Stomach (tissue), 9 donors: ENCODE measurements around the gene SARS1. TPM values are rescaled to one million over a fixed set of nuclear protein-coding genes. Genes with fewer than 3 reads are reported as not detected.

Experiments used
- DNase-seq, 2 donors: peaks; one replicate each; pipeline versions ENCODE4 v3.0.0 to v3.0.0-alpha.2; 2013 to 2019
- H3K27ac ChIP-seq, 5 donors: fragments of 200-600 bp in 4 of 5; sonication (generic) in 4 of 5; one replicate each; pipeline ENCODE4 v1.5.1; 2013 to 2019; ENCODE audit warnings: mild to moderate bottlenecking in 1 of 5, moderate library complexity in 1 of 5
- H3K27me3 ChIP-seq, 3 donors: fragments of 200-600 bp; sonication (generic); one replicate each; pipeline ENCODE4 v1.5.1; 2017 to 2019; ENCODE audit warnings: mixed run types in 1 of 3
- H3K36me3 ChIP-seq, 4 donors: fragments of 200-600 bp; sonication (generic); 1 replicate in 3 of 4; 2 replicates in 1 of 4; pipeline ENCODE4 v1.5.1; 2016 to 2019
- H3K4me1 ChIP-seq, 4 donors: fragments of 200-600 bp; sonication (generic); one replicate each; pipeline ENCODE4 v1.5.1; 2016 to 2019
- H3K4me3 ChIP-seq, 4 donors: fragments of 200-600 bp; sonication (generic) in 3 of 4; one replicate each; pipeline ENCODE4 v1.5.1; 2016 to 2019; ENCODE audit warnings: mild to moderate bottlenecking in 1 of 4
- H3K9me3 ChIP-seq, 4 donors: fragments of 200-600 bp; sonication (generic); one replicate each; pipeline ENCODE4 v1.5.1; 2016 to 2019
- CTCF ChIP-seq, 7 experiments: fragments of 450-650 bp in 4 of 7; fragments of 200-600 bp in 3 of 7; sonication (generic) in 3 of 7; IDR thresholded peaks; one replicate each; pipeline ENCODE4 v1.5.1; 2016 to 2019; ENCODE audit warnings: antibody characterized with exemption in 7 of 7, control low read depth in 2 of 7, mild to moderate bottlenecking in 1 of 7
- EP300 ChIP-seq: sonication (generic); formaldehyde crosslinking; IDR thresholded peaks from one replicate; pipeline ENCODE4 v1.6.1; 2017; ENCODE audit warnings: antibody characterized with exemption
- POLR2A ChIP-seq, 4 donors: fragments of 450-650 bp; IDR thresholded peaks; one replicate each; pipeline ENCODE4 v1.6.1; 2016; ENCODE audit warnings: antibody characterized with exemption in 4 of 4, control low read depth in 2 of 4, mild to moderate bottlenecking in 1 of 4, moderate library complexity in 1 of 4
- POLR2AphosphoS5 ChIP-seq, 3 donors: sonication (generic); formaldehyde crosslinking; IDR thresholded peaks; one replicate each; pipeline ENCODE4 v1.6.1; 2016; ENCODE audit warnings: antibody characterized with exemption in 3 of 3
- WGBS, 5 donors: extraction: QIAGEN DNeasy Blood & Tissue Kit in 3 of 5; methylation state at CpG; one replicate each; pipeline versions ENCODE4 v1.1.5 to v1.1.7; 2013 to 2018; 5-methylcytosine and 5-hydroxymethylcytosine counted together
- intact Hi-C: fragments of 100-400 bp; cut with DNase I; formaldehyde crosslinking; loops from one replicate; pipeline ENCODE4 v1.15.1; 2023; ENCODE audit warnings: low total_unique reads
- polyA plus RNA-seq, 3 donors: library from polyadenylated mRNA; stranded (reverse); fragments of 200-250 nt; gene quantifications; one replicate each; pipeline ENCODE4 v1.2.3, GENCODE V29; 2013
- total RNA-seq, 5 donors: library from RNA; depleted of rRNA; stranded (reverse); fragments of >200 nt; gene quantifications; one replicate each; pipeline versions ENCODE4 v1.1.0 to v1.2.3, GENCODE V29; 2014 to 2016
- donor health status: healthy with polysubstance abuse.
- donor health status: Bipolar disorder and iron deficiency.
- donor health status: healthy.

SARS1 gene
- total and polyA plus RNA-seq, 8 donors = 80.8 to 232 (median 110) TPM

DNA sequence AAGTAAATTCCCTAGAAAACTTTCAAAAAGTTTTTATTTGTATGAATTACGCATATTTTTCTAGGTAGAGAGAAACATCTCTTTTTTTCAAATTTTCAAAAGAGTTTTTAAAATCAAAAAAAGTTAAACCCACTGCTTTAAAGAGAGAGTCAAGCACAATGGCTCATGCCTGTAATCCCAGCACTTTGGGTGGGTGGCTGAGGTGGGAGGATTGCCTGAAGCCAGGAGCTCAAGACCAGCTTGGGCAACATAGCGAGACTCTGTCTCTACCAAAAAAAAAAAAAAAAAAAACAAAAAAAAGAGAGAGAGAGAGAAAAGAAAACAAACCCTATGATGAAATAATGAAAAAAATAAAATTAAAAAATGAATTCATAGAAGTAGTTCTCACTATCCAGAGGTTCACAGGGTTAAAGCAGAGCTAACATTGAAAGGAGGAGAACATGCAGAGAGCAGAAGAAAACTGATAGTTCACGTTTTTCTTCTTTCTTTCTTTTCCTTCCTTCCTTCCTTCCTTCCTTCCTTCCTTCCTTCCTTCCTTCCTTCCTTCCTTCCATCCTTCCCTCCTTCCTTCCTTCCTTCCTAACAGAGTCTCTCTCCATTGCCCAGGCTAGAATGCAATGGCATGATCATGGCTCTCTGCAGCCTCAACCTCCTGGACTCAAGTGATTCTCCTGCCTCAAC, 30.5 kb upstream of the SARS1 start:
- H3K4me3 ChIP-seq = no peak overlapping the region
- peak overlapping the region in 1 of 5 donors; percentile 14 for H3K27ac ChIP-seq
- H3K27me3 ChIP-seq = no peaks in the 10 kb centered on the region
- WGBS, 5 donors = 69 to 77% (median 70%) methylated on average over 3 of the region's 3 CpGs
- TF ChIP-seq EP300 = no peak
- no peak for TF ChIP-seq POLR2AphosphoS5 (IDR thresholded peaks at IDR 0.05)
- TF ChIP-seq POLR2A (IDR thresholded peaks at IDR 0.05) = no peak
- TF ChIP-seq CTCF (IDR thresholded peaks at IDR 0.05) = no peak
- intact Hi-C loops = no loop called here
- no peaks in the 10 kb centered on the region for H3K9me3 ChIP-seq
- H3K4me1 ChIP-seq = peaks cover 5 to 64% (median 45%) of the 10 kb centered on the region in 4 donors
- H3K36me3 ChIP-seq = peaks cover 0 to 18% (median 4%) of the 10 kb centered on the region in 4 donors
- no peak for DNase-seq

DNA sequence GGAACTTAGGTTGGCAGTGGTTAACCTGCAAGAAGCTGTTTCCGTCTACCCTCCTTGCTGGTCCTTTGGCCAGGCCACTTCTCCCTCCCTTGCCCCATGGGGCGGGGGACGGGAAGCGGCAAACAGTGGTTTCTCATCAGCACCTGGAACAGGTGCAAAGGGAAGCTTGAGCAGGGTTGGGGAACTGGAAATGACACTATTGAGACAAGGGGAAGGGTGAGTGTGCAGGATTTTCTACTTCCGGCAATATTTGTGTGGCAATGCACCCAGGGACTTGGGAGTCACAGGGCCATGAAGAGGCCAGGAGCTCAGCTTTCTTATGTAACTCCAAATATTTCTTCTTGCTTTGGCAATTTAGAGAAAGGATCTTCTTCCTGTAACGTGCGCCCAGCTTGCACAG, 29.0 kb upstream of the SARS1 start:
- peaks cover 3 to 57% (median 43%) of the 10 kb centered on the region in 4 donors for H3K4me1 ChIP-seq
- intact Hi-C loops = no loop called here
- peaks cover 0 to 31% (median 7%) of the 10 kb centered on the region in 4 donors for H3K36me3 ChIP-seq
- no peaks in the 10 kb centered on the region for H3K27me3 ChIP-seq
- no peak for TF ChIP-seq EP300
- no peak for TF ChIP-seq CTCF (IDR thresholded peaks at IDR 0.05)
- DNase-seq = peak in 1 of 2 donors; percentile 46
- H3K9me3 ChIP-seq = no peaks in the 10 kb centered on the region
- H3K4me3 ChIP-seq = no peak overlapping the region
- 74 to 83% (median 75%) methylated on average over 7 of the region's 7 CpGs for WGBS, 5 donors
- H3K27ac ChIP-seq = peak overlapping the region in 4 of 5 donors; percentile 37 to 58 (median 48)

DNA sequence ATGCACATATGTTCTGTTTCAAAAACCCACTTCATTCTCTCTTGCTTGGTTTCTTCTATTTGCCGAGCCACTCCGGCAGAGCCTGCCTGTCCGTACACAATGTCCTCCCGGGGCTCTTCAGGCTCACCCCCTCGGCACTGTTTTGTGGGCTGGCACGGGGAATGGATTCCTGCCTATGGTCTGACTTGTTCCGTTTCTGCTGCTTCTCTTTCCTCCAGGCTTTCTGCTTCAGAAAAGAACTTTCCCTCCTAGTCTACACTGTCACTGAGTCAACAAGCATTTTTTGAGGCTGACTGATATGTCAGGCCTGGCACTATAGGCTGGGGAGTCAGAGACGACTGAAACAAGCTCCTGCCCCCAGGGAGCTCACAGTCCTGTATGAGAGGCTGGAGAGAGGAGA, 28.4 kb upstream of the SARS1 start:
- H3K36me3 ChIP-seq = peaks cover 0 to 31% (median 9%) of the 10 kb centered on the region in 4 donors
- no peak overlapping the region for H3K4me3 ChIP-seq
- no peak for TF ChIP-seq CTCF (IDR thresholded peaks at IDR 0.05)
- no peak for TF ChIP-seq POLR2AphosphoS5 (IDR thresholded peaks at IDR 0.05)
- no peak for TF ChIP-seq EP300
- TF ChIP-seq POLR2A (IDR thresholded peaks at IDR 0.05) = no peak
- H3K27ac ChIP-seq = peak overlapping the region in 4 of 5 donors; percentile 37 to 58 (median 51)
- no peaks in the 10 kb centered on the region for H3K27me3 ChIP-seq
- intact Hi-C loops = no loop called here
- peaks cover 0 to 50% (median 36%) of the 10 kb centered on the region in 4 donors for H3K4me1 ChIP-seq
- H3K9me3 ChIP-seq = no peaks in the 10 kb centered on the region
- WGBS, 5 donors = 52 to 61% (median 53%) methylated on average over 8 of the region's 8 CpGs
- no peak for DNase-seq

DNA sequence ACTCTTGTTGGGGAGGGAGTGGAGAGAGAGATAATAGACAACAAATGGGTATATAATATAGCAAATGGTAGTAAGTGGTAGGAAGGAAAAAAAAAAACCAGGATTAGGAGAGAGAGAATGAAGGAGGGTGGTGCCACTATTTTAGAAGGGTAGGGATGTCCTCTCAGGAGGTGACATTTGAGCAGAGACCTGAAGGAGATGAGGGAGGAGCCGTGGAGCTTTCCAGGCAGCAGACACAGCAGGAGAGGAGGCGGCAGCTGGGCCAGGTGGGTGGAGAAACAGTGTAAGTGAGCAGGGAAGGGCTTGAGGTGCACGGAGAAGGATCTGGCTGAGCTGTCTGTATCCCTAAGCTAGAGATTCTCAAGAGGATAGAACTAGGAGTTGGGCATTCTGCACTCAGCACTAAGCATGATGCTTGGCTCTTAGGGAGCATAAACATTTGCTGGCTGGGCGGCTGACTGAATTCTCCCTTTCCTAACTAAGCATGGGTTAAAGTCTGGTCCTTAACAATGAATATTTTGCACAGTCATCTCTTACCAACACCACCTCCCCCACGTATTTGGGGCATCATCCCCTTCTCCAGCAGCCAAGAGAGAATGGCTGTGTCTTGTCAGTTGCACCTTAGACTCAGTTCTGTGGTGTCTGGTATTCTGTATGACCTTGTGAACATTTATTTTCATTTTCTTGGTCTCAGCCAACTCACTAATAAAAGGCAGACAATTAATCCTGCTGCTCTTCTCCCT, 27.6 kb upstream of the SARS1 start:
- intact Hi-C loops = no loop called here
- peaks cover 0 to 44% (median 31%) of the 10 kb centered on the region in 4 donors for H3K4me1 ChIP-seq
- H3K27ac ChIP-seq = peak overlapping the region in 4 of 5 donors; percentile 24 to 58 (median 50)
- H3K27me3 ChIP-seq = no peaks in the 10 kb centered on the region
- H3K4me3 ChIP-seq = no peak overlapping the region
- no peak for DNase-seq
- WGBS, 5 donors = 48 to 57% (median 52%) methylated on average over 5 of the region's 5 CpGs
- no peaks in the 10 kb centered on the region for H3K9me3 ChIP-seq
- peaks cover 0 to 33% (median 11%) of the 10 kb centered on the region in 4 donors for H3K36me3 ChIP-seq
- TF ChIP-seq EP300 (no peak), POLR2AphosphoS5 (IDR thresholded peaks at IDR 0.05) (no peak), CTCF (IDR thresholded peaks at IDR 0.05) (no peak), POLR2A (IDR thresholded peaks at IDR 0.05) (no peak)
